H1 (cell line): ENCODE measurements around the gene TBC1D16. TPM values are rescaled to one million over a fixed set of nuclear protein-coding genes. Genes with fewer than 3 reads are reported as not detected.

Experiments
- CTCF ChIA-PET: fragments of 300-600 bp; sonication (Branson Sonifier 250); formaldehyde crosslinking; loops from one replicate; lab custom pipeline; 2021; ENCODE audit not compliant: partially characterized antibody; lab: Charles Lee
- POLR2A ChIA-PET: fragments of 300-600 bp; sonication (Branson Sonifier 250); formaldehyde crosslinking; loops from one replicate; lab custom pipeline; 2021; ENCODE audit warnings: inconsistent platforms; ENCODE audit not compliant: partially characterized antibody; lab: Charles Lee
- DNase-seq, 2 experiments: peaks; one replicate each; pipeline versions ENCODE4 v3.0.0 to v3.0.0-alpha.2; 2010 to 2022; ENCODE audit warnings: low spot score in 2 of 2, low read depth in 1 of 2, mixed read lengths in 1 of 2
- FAIRE-seq: peaks from 2 replicates; lab custom pipeline; 2011; peaks lifted over from hg19 to GRCh38; lab: Jason Lieb, UNC
- H2AFZ ChIP-seq: 2 replicates; pipeline ENCODE4 v1.8.1; 2012; ENCODE audit warnings: low read length, inconsistent platforms
- H2AK5ac ChIP-seq: 2 replicates; pipeline ENCODE4 v1.6.1; 2013; ENCODE audit warnings: low read depth, low read length
- H2BK120ac ChIP-seq: replicated peaks from 2 replicates; pipeline ENCODE3; 2013; ENCODE audit warnings: low read depth, low read length, inconsistent platforms
- H2BK12ac ChIP-seq: 2 replicates; pipeline ENCODE4 v1.6.1; 2013; ENCODE audit warnings: low read depth, low read length
- H2BK15ac ChIP-seq: 2 replicates; pipeline ENCODE4 v1.6.1; 2013; ENCODE audit warnings: low read length
- H2BK20ac ChIP-seq: 2 replicates; pipeline ENCODE4 v1.6.1; 2013; ENCODE audit warnings: low read length
- H2BK5ac ChIP-seq: 2 replicates; pipeline ENCODE4 v1.6.1; 2013; ENCODE audit warnings: low read depth, low read length
- H3K14ac ChIP-seq: 2 replicates; pipeline ENCODE4 v1.6.1; 2013; ENCODE audit warnings: inconsistent platforms; ENCODE audit not compliant: insufficient read length
- H3K18ac ChIP-seq: 2 replicates; pipeline ENCODE4 v1.6.1; 2013; ENCODE audit warnings: low read length; ENCODE audit errors: extremely low read depth
- H3K23ac ChIP-seq: 2 replicates; pipeline ENCODE4 v1.6.1; 2013; ENCODE audit warnings: inconsistent platforms; ENCODE audit not compliant: insufficient read length
- H3K23me2 ChIP-seq: 2 replicates; pipeline ENCODE4 v1.6.1; 2013; ENCODE audit warnings: low read depth, low read length
- H3K27ac ChIP-seq: 2 replicates; pipeline ENCODE4 v1.6.1; 2011; ENCODE audit warnings: low read depth, low read length, inconsistent platforms
- H3K27me3 ChIP-seq, 4 experiments: replicated peaks in 1 of 4; 1 replicate in 1 of 4; 2 replicates in 3 of 4; pipeline versions ENCODE4 v1.6.1 to v1.8.1; 2011 to 2013; ENCODE audit warnings: low read length in 3 of 4, mild to moderate bottlenecking in 3 of 4, inconsistent platforms in 2 of 4, mixed read lengths in 2 of 4, moderate library complexity in 1 of 4; ENCODE audit not compliant: control insufficient read depth in 3 of 4, insufficient read depth in 3 of 4; ENCODE audit errors: extremely low read depth in 1 of 4
- H3K36me3 ChIP-seq, 4 experiments: 2 replicates each; pipeline versions ENCODE4 v1.6.1 to v1.8.1; 2011 to 2013; ENCODE audit warnings: mild to moderate bottlenecking in 4 of 4, low read length in 3 of 4, moderate library complexity in 2 of 4, control low read depth in 1 of 4, inconsistent platforms in 1 of 4; ENCODE audit not compliant: insufficient read depth in 4 of 4, control insufficient read depth in 2 of 4
- H3K4ac ChIP-seq: replicated peaks from 2 replicates; pipeline ENCODE3; 2013; ENCODE audit warnings: low read length, low read depth, mixed read lengths, inconsistent platforms; ENCODE audit not compliant: insufficient read length
- H3K4me1 ChIP-seq, 4 experiments: replicated peaks in 1 of 4; 1 replicate in 1 of 4; 2 replicates in 3 of 4; pipeline versions ENCODE4 v1.6.1 to v1.8.1; 2011 to 2013; ENCODE audit warnings: low read length in 3 of 4, inconsistent platforms in 2 of 4, mixed read lengths in 1 of 4; ENCODE audit not compliant: insufficient read depth in 4 of 4, control insufficient read depth in 3 of 4
- H3K4me2 ChIP-seq, 2 experiments: 2 replicates each; pipeline versions ENCODE4 v1.6.1 to v1.8.1; 2011 to 2013; ENCODE audit warnings: low read depth in 2 of 2, low read length in 2 of 2, control low read depth in 1 of 2, inconsistent platforms in 1 of 2, mild to moderate bottlenecking in 1 of 2; ENCODE audit not compliant: insufficient read depth in 1 of 2
- H3K4me3 ChIP-seq, 4 experiments: fragments of 200-600, 300-600 bp in 1 of 4; sonication (generic), shearing (Covaris generic), sonication (Bioruptor Twin) in 1 of 4; 2 replicates each; pipeline versions ENCODE4 v1.5.1 to v1.8.1; 2011 to 2016; ENCODE audit warnings: low read length in 4 of 4, low read depth in 3 of 4, control low read depth in 2 of 4, inconsistent platforms in 2 of 4, mild to moderate bottlenecking in 2 of 4, mixed read lengths in 1 of 4, moderate library complexity in 1 of 4; ENCODE audit not compliant: insufficient read depth in 2 of 4; ENCODE audit errors: extremely low read depth in 1 of 4
- H3K56ac ChIP-seq: replicated peaks from 2 replicates; pipeline ENCODE3; 2013; ENCODE audit warnings: low read depth, mild to moderate bottlenecking, mixed read lengths, low read length, inconsistent platforms; ENCODE audit not compliant: insufficient read length
- H3K79me1 ChIP-seq: 2 replicates; pipeline ENCODE4 v1.6.1; 2013; ENCODE audit warnings: low read depth, low read length, control low read depth
- H3K79me2 ChIP-seq, 2 experiments: 2 replicates each; pipeline versions ENCODE4 v1.6.1 to v1.8.1; 2012 to 2013; ENCODE audit warnings: low read length in 2 of 2, mild to moderate bottlenecking in 2 of 2, inconsistent platforms in 1 of 2; ENCODE audit not compliant: insufficient read depth in 2 of 2, control insufficient read depth in 1 of 2
- H3K9ac ChIP-seq, 4 experiments: replicated peaks in 1 of 4; 1 replicate in 1 of 4; 2 replicates in 3 of 4; pipeline versions ENCODE4 v1.6.1 to v1.8.1; 2011 to 2013; ENCODE audit warnings: low read depth in 3 of 4, low read length in 3 of 4, control low read depth in 2 of 4, mild to moderate bottlenecking in 2 of 4, moderate library complexity in 2 of 4, inconsistent platforms in 1 of 4; ENCODE audit errors: extremely low read depth in 1 of 4
- H3K9me3 ChIP-seq, 2 experiments: 2 replicates each; pipeline versions ENCODE4 v1.6.1 to v1.8.1; 2012 to 2013; ENCODE audit warnings: mild to moderate bottlenecking in 2 of 2, moderate library complexity in 2 of 2, control low read depth in 1 of 2, inconsistent platforms in 1 of 2, low read depth in 1 of 2, low read length in 1 of 2, mixed read lengths in 1 of 2; ENCODE audit not compliant: insufficient read depth in 2 of 2
- H4K20me1 ChIP-seq, 2 experiments: replicated peaks in 1 of 2; 2 replicates each; pipeline versions ENCODE3 to v1.8.1; 2011 to 2013; ENCODE audit warnings: inconsistent platforms in 2 of 2, low read length in 2 of 2, mild to moderate bottlenecking in 1 of 2; ENCODE audit not compliant: insufficient read depth in 2 of 2, control insufficient read depth in 1 of 2
- H4K5ac ChIP-seq: 2 replicates; pipeline ENCODE4 v1.6.1; 2013; ENCODE audit warnings: low read length, low read depth, mixed read lengths, inconsistent platforms; ENCODE audit not compliant: insufficient read length
- H4K8ac ChIP-seq: 2 replicates; pipeline ENCODE4 v1.8.0; 2013; ENCODE audit warnings: mild to moderate bottlenecking, moderate library complexity, low read length, inconsistent platforms; ENCODE audit not compliant: insufficient read depth; ENCODE audit errors: extremely low read depth
- H4K91ac ChIP-seq: replicated peaks from 2 replicates; pipeline ENCODE3; 2013; ENCODE audit warnings: low read length, mixed read lengths, inconsistent platforms; ENCODE audit not compliant: insufficient read length
- NANOG ChIP-seq: IDR thresholded peaks from 2 replicates; pipeline ENCODE4 v1.6.1; 2011; ENCODE audit warnings: low read length, low read depth, mild to moderate bottlenecking, inconsistent platforms; ENCODE audit not compliant: insufficient read depth, poor library complexity, severe bottlenecking
- POLR2A ChIP-seq, 2 experiments: IDR thresholded peaks; 1 replicate in 1 of 2; 2 replicates in 1 of 2; pipeline ENCODE4 v1.6.1; 2011; ENCODE audit warnings: low read depth in 2 of 2, low read length in 2 of 2, mild to moderate bottlenecking in 2 of 2; ENCODE audit errors: control extremely low read depth in 1 of 2
- RNF2 ChIP-seq: fragments of 200-900, 300-1000 bp; sonication (generic); IDR thresholded peaks from 2 replicates; pipeline ENCODE4 v1.7.1; 2016; ENCODE audit warnings: borderline replicate concordance, low read depth, mild to moderate bottlenecking, antibody characterized with exemption, low read length; ENCODE audit not compliant: poor library complexity, severe bottlenecking; ENCODE audit errors: missing control alignments
- WGBS, 2 experiments: shearing (Covaris generic) in 1 of 2; methylation state at CpG; one replicate each; pipeline versions ENCODE4 v1.1.6 to v1.1.7; 2013 to 2015; ENCODE audit warnings: low lambda C conversion rate in 2 of 2, mixed read lengths in 2 of 2, inconsistent platforms in 1 of 2, low coverage in 1 of 2, missing lambda C conversion rate in 1 of 2; ENCODE audit not compliant: insufficient replicate concordance in 2 of 2, insufficient coverage in 1 of 2, insufficient read length in 1 of 2; ENCODE audit errors: extremely low coverage in 1 of 2, missing lambda C conversion rate in 1 of 2; 5-methylcytosine and 5-hydroxymethylcytosine counted together
- polyA plus RNA-seq, 7 experiments: library from polyadenylated mRNA; depleted of rRNA in 3 of 7; stranded (reverse) in 5 of 7; unstranded in 2 of 7; fragments of >200 nt in 5 of 7; fragments of 200-250 nt in 2 of 7; gene quantifications; 1 replicate in 5 of 7; 2 replicates in 1 of 7; 4 replicates in 1 of 7; pipeline versions ENCODE4 v1.2.1 to v1.2.3, GENCODE V29; 2011 to 2013; ENCODE audit warnings: missing spikeins in 2 of 7, mixed read lengths in 2 of 7
- total RNA-seq: library from RNA; stranded (reverse); fragmentation: NEBNext Ultra II Directional; extraction: Animal tissue kit (Norgen Biotek cat#: 25700); gene quantifications from 2 replicates; pipeline ENCODE4 v1.2.1, GENCODE V29; 2021

The TBC1D16 gene
- total and polyA plus RNA-seq, 2 of the 8 experiments (the other 6 are each of a cell fraction or from before 2014, with no cell fraction given): 21.1 to 109 TPM

DNA sequence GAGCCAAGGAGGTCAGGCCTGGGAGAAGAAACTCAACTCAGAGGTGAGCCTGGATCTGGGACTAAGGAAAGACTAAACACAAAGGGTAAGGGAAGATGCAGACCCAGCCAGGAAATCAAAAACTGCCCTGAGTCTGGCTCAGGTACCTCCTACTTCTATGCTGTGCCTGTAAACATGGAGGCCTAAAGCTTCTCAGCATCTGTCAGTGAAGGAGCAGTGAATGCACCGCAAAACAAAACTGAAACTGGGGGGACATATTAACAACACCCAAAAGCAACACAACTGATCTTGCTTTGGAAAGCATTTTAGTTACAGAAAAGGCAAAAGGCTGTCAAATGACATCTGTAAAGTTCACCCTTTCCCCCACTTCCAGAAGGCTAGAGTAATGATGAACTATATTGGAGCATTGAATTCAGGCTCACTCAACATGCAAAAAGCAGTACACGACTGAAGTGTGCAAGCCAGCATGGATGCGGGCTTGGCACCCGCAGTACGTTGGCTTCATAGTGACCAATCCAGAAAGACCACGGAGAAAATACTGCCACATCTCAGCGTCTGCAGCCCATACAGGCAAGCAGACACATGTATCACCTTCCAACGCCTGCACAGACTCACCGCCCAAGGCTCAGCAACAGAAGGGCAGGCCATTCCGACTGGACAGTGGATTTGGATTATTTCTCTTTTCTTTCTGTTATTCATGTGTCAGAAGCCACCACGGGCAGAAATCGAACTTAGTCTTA lies 3.8 kb downstream of the TBC1D16 start:
- Histone ChIP-seq H3K23ac (no peak overlapping the region), H4K5ac (no peak overlapping the region), H3K4me1 (peaks cover 0 to 8% (median 4%) of the 10 kb centered on the region in 4 experiments; a peak in 5 of 7 replicates), H2BK15ac (no peak overlapping the region), H4K8ac (no peak overlapping the region), H3K27me3 (no peaks in the 10 kb centered on the region), H3K4me3 (no peak overlapping the region), H2AK5ac (no peak overlapping the region), H3K4me2 (no peak overlapping the region), H3K9me3 (no peaks in the 10 kb centered on the region), H2BK20ac (no peak overlapping the region), H4K20me1 (peaks cover 22 to 35% of the 10 kb centered on the region in 2 experiments), H3K79me1 (peaks cover 35% of the 10 kb centered on the region), H3K18ac (no peak overlapping the region), H2BK5ac (no peak overlapping the region), H2BK120ac (no peak overlapping the region), H3K9ac (no peak overlapping the region), H4K91ac (no peak overlapping the region), H3K56ac (no peak overlapping the region), H2BK12ac (no peak overlapping the region), H3K27ac (no peak overlapping the region), H2AFZ (no peak overlapping the region), H3K14ac (no peak overlapping the region), H3K23me2 (peaks cover 2% of the 10 kb centered on the region; the same call in 1 of the 2 replicates), H3K79me2 (peaks cover 12 to 81% of the 10 kb centered on the region in 2 experiments), H3K4ac (no peak overlapping the region), H3K36me3 (no peaks in the 10 kb centered on the region)
- FAIRE-seq (no peak), DNase-seq (no peak)
- CTCF ChIA-PET: interaction anchor here (1.0 to 10.8 kb wide), 2 partner anchors 10 to 24 kb away, joined by 3 to 110 read pairs; no protein-coding TSS in a partner anchor
- POLR2A ChIA-PET: interaction anchor here (1.1 to 3.0 kb wide), 2 partner anchors 22 to 61 kb away, joined by 3 to 15 read pairs; no protein-coding TSS in a partner anchor
- TF ChIP-seq NANOG (no peak), POLR2A (IDR thresholded peaks at IDR 0.05; ENCODE audit: control extremely low read depth in 1 of 2, low read depth in 2 of 2, low read length in 2 of 2) (0 out of 3 replicates have a peak, but pooled peaks of 1 of the 2 experiments have one; percentile 30), RNF2 (no peak)
- WGBS, 2 experiments: 94% methylated on average over 12 of the region's 12 CpGs; no CpG with 5 or more reads in 1 of the 2 experiments
